22Rv1 (cell line): ENCODE data around the gene GFRA1.

Experiments used
- CTCF ChIP-seq: fragments of 450-650 bp; IDR thresholded peaks from 2 replicates; pipeline ENCODE4 v1.5.1; 2017; ENCODE audit warnings: mild to moderate bottlenecking
- ZFX ChIP-seq: fragments of 450-650 bp; IDR thresholded peaks from 2 replicates; pipeline ENCODE4 v1.6.1; 2017; ENCODE audit warnings: antibody characterized with exemption, borderline replicate concordance

GRCh38 chr10:116281775-116282174 is 8.8 kb upstream of the GFRA1 start:
- TF ChIP-seq CTCF (no peak), ZFX (no peak)
